IPS-18a (cell line): ENCODE measurements around the gene LYRM7.
"Not testable (repeated sequence)": the region's sequence is repeated elsewhere in the genome, so short reads cannot be mapped to it uniquely, and the experiment has no call there.

Experiments used
- H3K27ac ChIP-seq: one replicate; pipeline ENCODE4 v1.5.1; 2013; ENCODE audit warnings: low read length
- H3K27me3 ChIP-seq: one replicate; pipeline ENCODE4 v1.6.1; 2013; ENCODE audit warnings: mild to moderate bottlenecking, low read length; ENCODE audit not compliant: control insufficient read depth, insufficient read depth
- H3K36me3 ChIP-seq: one replicate; pipeline ENCODE4 v1.6.1; 2013; ENCODE audit warnings: low read depth, low read length; ENCODE audit not compliant: control insufficient read depth
- H3K4me1 ChIP-seq: one replicate; pipeline ENCODE4 v1.6.1; 2013; ENCODE audit warnings: low read depth, low read length; ENCODE audit not compliant: control insufficient read depth
- H3K4me3 ChIP-seq: one replicate; pipeline ENCODE4 v1.5.1; 2013; ENCODE audit warnings: low read length
- H3K9ac ChIP-seq: one replicate; pipeline ENCODE4 v1.6.1; 2013; ENCODE audit warnings: mild to moderate bottlenecking, low read length, moderate library complexity
- H3K9me3 ChIP-seq: one replicate; pipeline ENCODE4 v1.6.1; 2013; ENCODE audit warnings: low read depth, low read length; ENCODE audit not compliant: control insufficient read depth

LYRM7 gene

GRCh38 chr5:131185523-131186104, 14.9 kb downstream of the LYRM7 start:
- Histone ChIP-seq H3K9me3 (no peaks in the 10 kb centered on the region), H3K4me3 (no peak overlapping the region), H3K9ac (no peak overlapping the region), H3K36me3 (no peaks in the 10 kb centered on the region), H3K27me3 (no peaks in the 10 kb centered on the region), H3K27ac (no peak overlapping the region), H3K4me1 (no peaks in the 10 kb centered on the region)

- Histone ChIP-seq H3K9me3 (no peaks in the 10 kb centered on the region), H3K36me3 (no peaks in the 10 kb centered on the region), H3K27me3 (no peaks in the 10 kb centered on the region), H3K9ac (no peak overlapping the region), H3K4me3 (no peak overlapping the region), H3K4me1 (no peaks in the 10 kb centered on the region), H3K27ac (no peak overlapping the region)
These were observed 16.0 kb downstream of the LYRM7 start for GRCh38 chr5:131186561-131187256.

GRCh38 chr5:131193106-131193505, 22.4 kb downstream of the LYRM7 start:
- no peaks in the 10 kb centered on the region for H3K9me3 ChIP-seq
- no peak overlapping the region for H3K4me3 ChIP-seq
- H3K27ac ChIP-seq = no peak overlapping the region
- no peak overlapping the region for H3K9ac ChIP-seq
- H3K36me3 ChIP-seq = no peaks in the 10 kb centered on the region
- H3K27me3 ChIP-seq = no peaks in the 10 kb centered on the region
- H3K4me1 ChIP-seq = peaks cover 6% of the 10 kb centered on the region

- not testable (repeated sequence) for H3K9ac ChIP-seq, H3K27me3 ChIP-seq, H3K4me1 ChIP-seq, H3K36me3 ChIP-seq, H3K4me3 ChIP-seq, H3K27ac ChIP-seq, H3K9me3 ChIP-seq
These were observed 23.2 kb downstream of the LYRM7 start for GRCh38 chr5:131193897-131194296.

- Histone ChIP-seq H3K27me3 (no peaks in the 10 kb centered on the region), H3K9ac (no peak overlapping the region), H3K9me3 (no peaks in the 10 kb centered on the region), H3K4me1 (peaks cover 6% of the 10 kb centered on the region), H3K27ac (no peak overlapping the region), H3K36me3 (no peaks in the 10 kb centered on the region), H3K4me3 (no peak overlapping the region)
These were observed 24.0 kb downstream of the LYRM7 start for GRCh38 chr5:131194725-131195124.

GRCh38 chr5:131195696-131196095, 25.0 kb downstream of the LYRM7 start:
- no peak overlapping the region for H3K27ac ChIP-seq
- no peak overlapping the region for H3K4me3 ChIP-seq
- no peaks in the 10 kb centered on the region for H3K36me3 ChIP-seq
- H3K9ac ChIP-seq = no peak overlapping the region
- H3K9me3 ChIP-seq = no peaks in the 10 kb centered on the region
- peaks cover 6% of the 10 kb centered on the region for H3K4me1 ChIP-seq
- H3K27me3 ChIP-seq = no peaks in the 10 kb centered on the region

GRCh38 chr5:131196331-131196730, 25.6 kb downstream of the LYRM7 start:
- H3K9me3 ChIP-seq = no peaks in the 10 kb centered on the region
- no peak overlapping the region for H3K27ac ChIP-seq
- no peaks in the 10 kb centered on the region for H3K36me3 ChIP-seq
- no peak overlapping the region for H3K4me3 ChIP-seq
- H3K27me3 ChIP-seq = no peaks in the 10 kb centered on the region
- no peak overlapping the region for H3K9ac ChIP-seq
- H3K4me1 ChIP-seq = peaks cover 6% of the 10 kb centered on the region

GRCh38 chr5:131198625-131199024, 27.9 kb downstream of the LYRM7 start:
- H3K9me3 ChIP-seq = no peaks in the 10 kb centered on the region
- no peak overlapping the region for H3K27ac ChIP-seq
- no peaks in the 10 kb centered on the region for H3K27me3 ChIP-seq
- peaks cover 6% of the 10 kb centered on the region for H3K4me1 ChIP-seq
- no peak overlapping the region for H3K9ac ChIP-seq
- H3K4me3 ChIP-seq = no peak overlapping the region
- no peaks in the 10 kb centered on the region for H3K36me3 ChIP-seq

GRCh38 chr5:131200560-131200959, 29.8 kb downstream of the LYRM7 start:
- Histone ChIP-seq H3K4me3 (no peak overlapping the region), H3K27ac (no peak overlapping the region), H3K9me3 (no peaks in the 10 kb centered on the region), H3K36me3 (no peaks in the 10 kb centered on the region), H3K27me3 (no peaks in the 10 kb centered on the region), H3K4me1 (peaks cover 3% of the 10 kb centered on the region), H3K9ac (no peak overlapping the region)

- H3K27me3 ChIP-seq = no peaks in the 10 kb centered on the region
- no peaks in the 10 kb centered on the region for H3K36me3 ChIP-seq
- H3K27ac ChIP-seq = no peak overlapping the region
- H3K9me3 ChIP-seq = no peaks in the 10 kb centered on the region
- no peak overlapping the region for H3K4me3 ChIP-seq
- H3K4me1 ChIP-seq = peaks cover 8% of the 10 kb centered on the region
- H3K9ac ChIP-seq = no peak overlapping the region
These were observed 34.2 kb downstream of the LYRM7 start for GRCh38 chr5:131204964-131205363.

- Histone ChIP-seq H3K36me3 (no peaks in the 10 kb centered on the region), H3K4me3 (no peak overlapping the region), H3K27ac (no peak overlapping the region), H3K4me1 (peaks cover 8% of the 10 kb centered on the region), H3K27me3 (no peaks in the 10 kb centered on the region), H3K9me3 (no peaks in the 10 kb centered on the region), H3K9ac (no peak overlapping the region)
These were observed 35.3 kb downstream of the LYRM7 start for GRCh38 chr5:131206061-131206460.

- Histone ChIP-seq H3K27me3 (no peaks in the 10 kb centered on the region), H3K4me1 (peaks cover 8% of the 10 kb centered on the region), H3K9ac (no peak overlapping the region), H3K4me3 (no peak overlapping the region), H3K27ac (no peak overlapping the region), H3K9me3 (no peaks in the 10 kb centered on the region), H3K36me3 (no peaks in the 10 kb centered on the region)
These were observed 36.0 kb downstream of the LYRM7 start for GRCh38 chr5:131206772-131207171.
